AG04449 (cell line): ENCODE measurements around the gene AK8.

ENCODE experiments used
- CTCF ChIA-PET: fragments of 350-600 bp; formaldehyde crosslinking; extraction: SDS; loops from one replicate; lab custom pipeline; 2021; ENCODE audit warnings: antibody characterized with exemption; lab: Yijun Ruan, JAX
- POLR2A ChIA-PET: fragments of 400-600, 350-600 bp; formaldehyde crosslinking; extraction: SDS; loops from one replicate; lab custom pipeline; 2020; ENCODE audit warnings: antibody characterized with exemption, inconsistent platforms; lab: Yijun Ruan, JAX
- DNase-seq: peaks from one replicate; pipeline ENCODE4 v3.0.0-alpha.2; 2010; ENCODE audit warnings: low read depth, low spot score
- H3K4me3 ChIP-seq: 2 replicates; pipeline ENCODE4 v1.5.1; 2011; ENCODE audit warnings: low read depth, mild to moderate bottlenecking, control low read depth, low read length
- CTCF ChIP-seq: IDR thresholded peaks from one replicate; pipeline ENCODE4 v1.5.1; 2011; ENCODE audit warnings: mild to moderate bottlenecking, moderate library complexity, low read length, control low read depth, inconsistent platforms; ENCODE audit not compliant: insufficient read depth; ENCODE audit errors: missing control alignments

The AK8 gene

GRCh38 chr9:132885720-132886333 lies 7.7 kb upstream of the AK8 start:
- POLR2A ChIA-PET = no interaction called here
- CTCF ChIA-PET = interaction anchor here (1.2 to 1.9 kb wide), 2 partner anchors 15 to 72 kb away, joined by 4 to 7 read pairs; no protein-coding TSS in a partner anchor

GRCh38 chr9:132883349-132884294 lies 5.5 kb upstream of the AK8 start:
- ChIA-PET POLR2A (no interaction called here), CTCF (interaction anchor here (1.1 to 1.6 kb wide), 3 partner anchors 16 to 19 kb away, joined by 3 to 4 read pairs (median 3); no protein-coding TSS in a partner anchor)
- H3K4me3 ChIP-seq = no peak overlapping the region
- DNase-seq = no peak
- TF ChIP-seq CTCF = no peak

More at GRCh38 chr9:132885720-132886333, 7.7 kb upstream of the AK8 start:
- no peak overlapping the region for H3K4me3 ChIP-seq
- DNase-seq = no peak
- TF ChIP-seq CTCF = no peak

- ChIA-PET POLR2A (no interaction called here), CTCF (interaction anchor here (1.1 to 4.5 kb wide), 3 partner anchors 17 to 20 kb away, joined by 3 to 32 read pairs (median 4); no protein-coding TSS in a partner anchor)
- TF ChIP-seq CTCF = no peak
- H3K4me3 ChIP-seq = no peak overlapping the region
- DNase-seq = no peak
Observed at GRCh38 chr9:132882616-132883015, 4.5 kb upstream of the AK8 start.

GRCh38 chr9:132881826-132882225 lies 3.7 kb upstream of the AK8 start:
- no peak overlapping the region for H3K4me3 ChIP-seq
- ChIA-PET CTCF (interaction anchor here (4.5 kb wide), 1 partner anchor 19 kb away, joined by 32 read pairs; no protein-coding TSS in a partner anchor), POLR2A (interaction anchor here (1.0 kb wide), 1 partner anchor 20 kb away, joined by 3 read pairs; no protein-coding TSS in a partner anchor)
- no peak for TF ChIP-seq CTCF
- DNase-seq = no peak

- no peak for TF ChIP-seq CTCF
- DNase-seq = no peak
- CTCF ChIA-PET = interaction anchor here (2.0 to 4.5 kb wide), 2 partner anchors 13 to 21 kb away, joined by 8 to 32 read pairs; no protein-coding TSS in a partner anchor
- POLR2A ChIA-PET = no interaction called here
- no peak overlapping the region for H3K4me3 ChIP-seq
Observed at GRCh38 chr9:132880324-132880661, 2.2 kb upstream of the AK8 start.
